K562 (cell line): Measurements from ENCODE around the gene RO60. TPM values are rescaled to one million over a fixed set of nuclear protein-coding genes. Genes with fewer than 3 reads are reported as not detected.

Source experiments
- KDM5B ChIP-seq: fragments of 200-600 bp; sonication (generic); IDR thresholded peaks from 2 replicates; pipeline ENCODE4 v1.6.1; 2012; ENCODE audit warnings: low read depth, mild to moderate bottlenecking, moderate library complexity, low read length, control low read depth, inconsistent platforms; ENCODE audit not compliant: insufficient replicate concordance
- NFXL1 ChIP-seq: fragments of 450-650 bp; formaldehyde crosslinking; IDR thresholded peaks from 2 replicates; pipeline ENCODE4 v1.4.0; 2021; ENCODE audit warnings: mild to moderate bottlenecking
- U2AF1 ChIP-seq: fragments of 200-400 bp; formaldehyde crosslinking; optimal IDR thresholded peaks from 2 replicates; pipeline ENCODE3; 2017; ENCODE audit warnings: mild to moderate bottlenecking, low read depth, low read length, moderate library complexity
- ZBTB11 ChIP-seq, 3 experiments: fragments of 200-800 bp in 1 of 3; fragments of 250-450 bp in 1 of 3; fragments of 450-650 bp in 1 of 3; sonication (Bioruptor Pico) in 1 of 3; sonication (Bioruptor generic) in 1 of 3; formaldehyde crosslinking in 1 of 3; IDR thresholded peaks; 2 replicates each; pipeline versions ENCODE4 v1.6.1 to v1.8.0; 2016 to 2022; ENCODE audit warnings: mild to moderate bottlenecking in 2 of 3, missing genetic modification characterization in 2 of 3, missing compliant biosample characterization in 1 of 3, moderate library complexity in 1 of 3
- ZHX1 ChIP-seq: fragments of 150-350 bp; conservative IDR thresholded peaks from 2 replicates; pipeline ENCODE4 v1.6.1; 2014; ENCODE audit warnings: low read length
- ZNF764 ChIP-seq: fragments of 250-450 bp; sonication (Bioruptor Pico); IDR thresholded peaks from 2 replicates; pipeline ENCODE4 v1.4.0; 2020; ENCODE audit warnings: low read depth, mild to moderate bottlenecking, moderate library complexity
- polyA plus RNA-seq, 8 experiments: library from polyadenylated mRNA; depleted of rRNA in 4 of 8; stranded (reverse) in 5 of 8; unstranded in 3 of 8; fragments of >200 nt; fragmentation: Nextera tagmentation in 2 of 8; fragmentation: Illumina TruSeq in 1 of 8; extraction: Ambion mirVana in 2 of 8; extraction: Trizol in 1 of 8; gene quantifications; 2 replicates each; pipeline versions ENCODE4 v1.2.1 to v1.2.3, GENCODE V29; 2011 to 2014; ENCODE audit warnings: inconsistent platforms in 1 of 8, missing spikeins in 1 of 8
- total RNA-seq, 7 experiments: library from RNA; depleted of rRNA in 6 of 7; stranded (reverse); fragments of >200 nt in 6 of 7; fragmentation: Illumina TruSeq in 2 of 7; extraction: Trizol in 2 of 7; gene quantifications; 2 replicates each; pipeline versions ENCODE4 v1.2.1 to v1.2.3, GENCODE V29; 2011 to 2021; ENCODE audit warnings: low replicate concordance in 1 of 7

RO60 gene
- total and polyA plus RNA-seq, 9 of the 15 experiments (the other 6 are each of a cell fraction or from before 2014, with no cell fraction given): 24.9 to 187 (median 101) TPM

- TF ChIP-seq ZBTB11 (CRISPR knock-in tag; IDR thresholded peaks at IDR 0.05) (no peak), NFXL1 (CRISPR knock-in tag) (no peak), KDM5B (no peak), ZNF764 (CRISPR knock-in tag) (no peak), U2AF1 (no peak), ZHX1 (no peak)
Measured at GRCh38 chr1:193013707-193014106, 45.7 kb upstream of the RO60 start (continued).
